OCI-LY7 (cell line): ENCODE results near the gene RIMKLB. TPM values are rescaled to one million over a fixed set of nuclear protein-coding genes. Genes with fewer than 3 reads are reported as not detected.
A peak's percentile ranks its signal among the peaks of the same experiment; 100 is the strongest.

ENCODE experiments used
- BruUV-seq: library from RNA; stranded (reverse); fragments of 400-500 nt; replicated peaks from 2 replicates; lab custom pipeline; 2021; lab: Mats Ljungman, UMichigan
- CTCF ChIA-PET: fragments of 300-600 bp; sonication (Branson Sonifier 250); formaldehyde crosslinking; loops from one replicate; lab custom pipeline; 2022; ENCODE audit warnings: antibody characterized with exemption; ENCODE audit not compliant: unreplicated experiment; lab: Charles Lee
- POLR2A ChIA-PET: fragments of 300-600 bp; sonication (Branson Sonifier 250); formaldehyde crosslinking; loops from one replicate; lab custom pipeline; 2022; ENCODE audit warnings: antibody characterized with exemption; lab: Charles Lee
- DNase-seq: peaks from one replicate; pipeline ENCODE4 v3.0.0-alpha.2; 2015; ENCODE audit warnings: low spot score
- H2AFZ ChIP-seq: fragments of 200-600 bp; sonication (generic), shearing (Covaris generic); 2 replicates; pipeline ENCODE4 v1.6.1; 2014; ENCODE audit warnings: mild to moderate bottlenecking, antibody characterized with exemption, low read length, moderate library complexity
- H3K27ac ChIP-seq: fragments of 200-600 bp; sonication (generic); 2 replicates; pipeline ENCODE4 v1.5.1; 2014; ENCODE audit warnings: mixed run types, low read depth, mild to moderate bottlenecking, moderate library complexity, low read length, inconsistent platforms; ENCODE audit not compliant: poor library complexity, severe bottlenecking
- H3K36me3 ChIP-seq: fragments of 200-600 bp; sonication (generic); 2 replicates; pipeline ENCODE4 v1.6.1; 2014; ENCODE audit warnings: mild to moderate bottlenecking, antibody characterized with exemption, low read length, moderate library complexity, mixed read lengths; ENCODE audit not compliant: insufficient read depth
- H3K4me1 ChIP-seq: fragments of 200-600 bp; sonication (generic); 2 replicates; pipeline ENCODE4 v1.5.1; 2014; ENCODE audit warnings: mild to moderate bottlenecking, low read length; ENCODE audit not compliant: insufficient read depth, poor library complexity, severe bottlenecking
- H3K4me2 ChIP-seq: fragments of 200-600 bp; sonication (generic); 2 replicates; pipeline ENCODE4 v1.6.1; 2014; ENCODE audit warnings: mild to moderate bottlenecking, low read length
- H3K4me3 ChIP-seq: fragments of 200-600 bp; sonication (generic); 2 replicates; pipeline ENCODE4 v1.5.1; 2014; ENCODE audit warnings: mild to moderate bottlenecking, low read depth, low read length; ENCODE audit not compliant: poor library complexity, severe bottlenecking
- H3K79me2 ChIP-seq: fragments of 200-600 bp; sonication (generic); 2 replicates; pipeline ENCODE4 v1.6.1; 2016; ENCODE audit warnings: low read depth, mild to moderate bottlenecking, low read length, moderate library complexity, mixed read lengths; ENCODE audit not compliant: insufficient read depth
- H3K9me2 ChIP-seq: fragments of 200-600 bp; sonication (generic); 2 replicates; pipeline ENCODE4 v1.6.1; 2016; ENCODE audit warnings: mild to moderate bottlenecking, low read length, mixed read lengths; ENCODE audit not compliant: insufficient read depth
- H3K9me3 ChIP-seq: fragments of 200-600 bp; sonication (generic); 2 replicates; pipeline ENCODE4 v1.6.1; 2014; ENCODE audit warnings: mild to moderate bottlenecking, mixed run types, low read length, mixed read lengths
- H4K20me1 ChIP-seq: fragments of 200-600 bp; sonication (generic); 2 replicates; pipeline ENCODE4 v1.6.1; 2014; ENCODE audit warnings: mild to moderate bottlenecking, antibody characterized with exemption, low read length, moderate library complexity, mixed read lengths; ENCODE audit not compliant: insufficient read depth
- EZH2phosphoT487 ChIP-seq: fragments of 200-600 bp; sonication (generic); IDR thresholded peaks from 2 replicates; pipeline ENCODE4 v1.6.1; 2018; ENCODE audit warnings: low read depth, borderline replicate concordance, mild to moderate bottlenecking, mixed run types, antibody characterized with exemption, low read length, moderate library complexity, mixed read lengths
- intact Hi-C: fragments of 100-400 bp; cut with micrococcal nuclease; formaldehyde crosslinking; loops from one replicate; pipeline ENCODE4 v1.10.0; 2022; ENCODE audit not compliant: unreplicated experiment
- total RNA-seq, 2 experiments: library from RNA; depleted of rRNA in 1 of 2; stranded (reverse); fragments of >200 nt in 1 of 2; shearing (Covaris generic) in 1 of 2; gene quantifications; 2 replicates each; pipeline ENCODE4 v1.2.3, GENCODE V29; 2014 to 2022
- TF ChIP-seq, protein P1 (sequence below): fragments of 200-600 bp; sonication (generic); conservative IDR thresholded peaks from 2 replicates; pipeline ENCODE4 v1.5.1; 2014; ENCODE audit warnings: mild to moderate bottlenecking, antibody characterized with exemption, low read length, moderate library complexity, mixed read lengths

Gene RIMKLB
- total RNA-seq, 2 experiments from 2014 or later, result 84.6 to 109 TPM

DNA sequence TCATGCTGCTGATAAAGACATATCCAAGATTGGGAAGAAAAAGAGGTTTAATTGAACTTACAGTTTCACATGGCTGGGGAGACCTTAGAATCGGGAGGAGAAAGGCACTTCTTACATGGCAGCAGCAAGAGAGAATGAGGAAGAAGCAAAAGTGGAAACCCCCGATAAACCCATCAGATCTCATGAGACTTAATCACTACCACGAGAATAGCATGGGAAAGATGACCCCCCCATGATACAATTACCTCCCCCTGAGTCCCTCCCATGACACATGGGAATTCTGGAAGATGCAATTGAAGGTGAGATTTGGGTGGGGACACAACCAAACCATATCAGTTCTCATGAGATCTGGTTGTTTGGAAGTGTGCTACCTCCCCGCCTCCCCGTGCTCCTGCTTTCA is 25.4 kb upstream of the RIMKLB start:
- no peaks in the 10 kb centered on the region; the same call in 1 of the 2 replicates for H3K36me3 ChIP-seq
- intact Hi-C loops, result no loop called here
- peaks cover 28% of the 10 kb centered on the region for H3K4me1 ChIP-seq
- BruUV-seq, result no TSS peak
- no peaks in the 10 kb centered on the region for H3K79me2 ChIP-seq
- no peak overlapping the region for H3K4me3 ChIP-seq
- H3K4me2 ChIP-seq, result no peak overlapping the region
- H3K27ac ChIP-seq, result no peak overlapping the region
- H4K20me1 ChIP-seq, result no peaks in the 10 kb centered on the region
- no peak for TF ChIP-seq EZH2phosphoT487
- TF ChIP-seq, protein P1, sequence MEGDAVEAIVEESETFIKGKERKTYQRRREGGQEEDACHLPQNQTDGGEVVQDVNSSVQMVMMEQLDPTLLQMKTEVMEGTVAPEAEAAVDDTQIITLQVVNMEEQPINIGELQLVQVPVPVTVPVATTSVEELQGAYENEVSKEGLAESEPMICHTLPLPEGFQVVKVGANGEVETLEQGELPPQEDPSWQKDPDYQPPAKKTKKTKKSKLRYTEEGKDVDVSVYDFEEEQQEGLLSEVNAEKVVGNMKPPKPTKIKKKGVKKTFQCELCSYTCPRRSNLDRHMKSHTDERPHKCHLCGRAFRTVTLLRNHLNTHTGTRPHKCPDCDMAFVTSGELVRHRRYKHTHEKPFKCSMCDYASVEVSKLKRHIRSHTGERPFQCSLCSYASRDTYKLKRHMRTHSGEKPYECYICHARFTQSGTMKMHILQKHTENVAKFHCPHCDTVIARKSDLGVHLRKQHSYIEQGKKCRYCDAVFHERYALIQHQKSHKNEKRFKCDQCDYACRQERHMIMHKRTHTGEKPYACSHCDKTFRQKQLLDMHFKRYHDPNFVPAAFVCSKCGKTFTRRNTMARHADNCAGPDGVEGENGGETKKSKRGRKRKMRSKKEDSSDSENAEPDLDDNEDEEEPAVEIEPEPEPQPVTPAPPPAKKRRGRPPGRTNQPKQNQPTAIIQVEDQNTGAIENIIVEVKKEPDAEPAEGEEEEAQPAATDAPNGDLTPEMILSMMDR, result no peak
- DNase-seq, result no peak
- H2AFZ ChIP-seq, result no peak overlapping the region
- no peaks in the 10 kb centered on the region for H3K9me2 ChIP-seq
- POLR2A ChIA-PET, result no interaction called here
- H3K9me3 ChIP-seq, result no peaks in the 10 kb centered on the region
- CTCF ChIA-PET, result no interaction called here

DNA sequence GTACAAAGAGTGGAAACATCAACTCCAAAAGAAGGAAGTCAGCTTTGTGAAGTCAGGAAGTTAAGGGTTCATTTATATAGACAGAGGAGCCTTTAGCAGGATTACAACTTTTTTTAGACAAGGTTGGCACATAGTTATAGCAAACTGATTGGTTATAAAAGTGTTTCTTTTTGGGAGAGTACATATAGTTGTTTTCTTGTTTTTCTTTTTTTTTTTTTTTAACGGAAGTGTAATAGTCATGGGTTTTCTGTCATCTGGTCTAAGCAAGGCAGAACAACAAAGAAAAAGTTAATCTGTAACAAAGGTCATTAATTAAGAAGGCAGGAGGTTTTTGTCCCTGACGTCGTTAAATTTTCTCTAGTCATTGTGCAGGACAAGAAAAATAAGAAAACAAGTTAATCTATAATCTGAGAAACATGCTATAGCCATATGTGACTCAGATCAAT is 22.2 kb upstream of the RIMKLB start:
- TF ChIP-seq EZH2phosphoT487, result no peak
- TF ChIP-seq, protein P1, result no peak
- Histone ChIP-seq H3K36me3 (no peaks in the 10 kb centered on the region), H3K4me1 (peaks cover 11% of the 10 kb centered on the region), H4K20me1 (no peaks in the 10 kb centered on the region), H3K4me2 (peak overlapping the region; percentile 7; the same call in 1 of the 2 replicates), H3K27ac (no peak overlapping the region), H3K4me3 (no peak overlapping the region), H2AFZ (peak overlapping the region; percentile 91), H3K9me2 (no peaks in the 10 kb centered on the region), H3K79me2 (no peaks in the 10 kb centered on the region), H3K9me3 (no peaks in the 10 kb centered on the region)
- POLR2A ChIA-PET, result interaction anchor here (0.6 to 0.7 kb wide), 3 partner anchors 27 to 179 kb away, joined by 3 to 5 read pairs (median 3); no protein-coding TSS in a partner anchor
- BruUV-seq, result no TSS peak
- CTCF ChIA-PET, result interaction anchor here (1.7 kb wide), 1 partner anchor 17 kb away, joined by 4 read pairs; no protein-coding TSS in a partner anchor
- DNase-seq, result no peak
- intact Hi-C loops, result no loop called here

DNA sequence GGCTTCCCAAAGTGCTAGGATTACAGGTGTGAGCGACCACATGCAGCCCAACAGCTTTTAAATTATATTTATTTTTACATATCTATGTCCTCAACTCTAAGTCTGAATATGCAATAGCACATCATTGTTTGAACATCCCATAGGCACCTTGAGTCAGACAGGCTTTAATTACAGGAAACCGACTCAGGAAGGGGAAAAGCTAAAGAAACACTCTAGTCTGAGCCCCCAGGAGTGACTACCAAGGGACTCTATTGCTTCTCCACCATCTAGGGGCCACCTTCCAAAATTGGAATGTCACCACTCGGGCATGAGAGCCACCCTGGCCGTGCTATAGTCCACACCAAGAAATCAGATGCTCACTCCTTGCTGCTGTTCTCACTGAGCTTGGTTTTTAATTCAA is 21.1 kb upstream of the RIMKLB start:
- H3K36me3 ChIP-seq, result no peaks in the 10 kb centered on the region
- H3K4me3 ChIP-seq, result no peak overlapping the region
- no peaks in the 10 kb centered on the region for H3K9me2 ChIP-seq
- no peak overlapping the region for H3K4me2 ChIP-seq
- H4K20me1 ChIP-seq, result no peaks in the 10 kb centered on the region
- CTCF ChIA-PET, result interaction anchor here (0.8 to 1.7 kb wide), 4 partner anchors 18 to 183 kb away, joined by 3 to 4 read pairs (median 3); no protein-coding TSS in a partner anchor
- no peaks in the 10 kb centered on the region for H3K9me3 ChIP-seq
- H3K4me1 ChIP-seq, result peaks cover 15% of the 10 kb centered on the region
- H3K27ac ChIP-seq, result no peak overlapping the region
- H3K79me2 ChIP-seq, result no peaks in the 10 kb centered on the region
- no TSS peak for BruUV-seq
- no peak for DNase-seq
- intact Hi-C loops, result no loop called here
- no peak for TF ChIP-seq EZH2phosphoT487
- TF ChIP-seq, protein P1, result no peak
- POLR2A ChIA-PET, result interaction anchor here (0.6 to 1.9 kb wide), 10 partner anchors 10 to 222 kb away, joined by 3 to 5 read pairs (median 4); no protein-coding TSS in a partner anchor
- no peak overlapping the region for H2AFZ ChIP-seq
